Activated CD8-positive, alpha-beta T cell treated with anti-CD3 and anti-CD28 coated beads for 36 hours (primary cell): ENCODE results near the gene MCEE. TPM values are rescaled to one million over a fixed set of nuclear protein-coding genes. Genes with fewer than 3 reads are reported as not detected.
A peak's percentile ranks its signal among the peaks of the same experiment; 100 is the strongest.

Experiments
- ATAC-seq: fragments of 200-7000 bp; cut with Tn5 transposase; one replicate; pipeline ENCODE4 v1.10.0; 2021; ENCODE audit warnings: mild to moderate bottlenecking, moderate library complexity
- CTCF ChIA-PET: fragments of 350-600 bp; sonication (Branson Sonifier 250); formaldehyde crosslinking; loops from one replicate; lab custom pipeline; 2021; ENCODE audit warnings: antibody characterized with exemption; lab: Charles Lee
- POLR2A ChIA-PET: fragments of 350-600 bp; sonication (Branson Sonifier 250); formaldehyde crosslinking; loops from one replicate; lab custom pipeline; 2021; ENCODE audit warnings: antibody characterized with exemption; lab: Charles Lee
- DNase-seq: peaks from one replicate; pipeline ENCODE4 v3.0.0-alpha.2; 2020
- H3K27ac Mint-ChIP-seq: one replicate; pipeline ENCODE4 v1.8.0; 2021; ENCODE audit warnings: mild to moderate bottlenecking, mixed read lengths
- H3K27me3 Mint-ChIP-seq: one replicate; pipeline ENCODE4 v1.8.0; 2021; ENCODE audit warnings: mixed read lengths
- H3K36me3 Mint-ChIP-seq: one replicate; pipeline ENCODE4 v1.8.0; 2021; ENCODE audit warnings: low read depth, mixed read lengths
- H3K4me1 Mint-ChIP-seq: one replicate; pipeline ENCODE4 v1.8.0; 2021; ENCODE audit warnings: low read depth, mixed read lengths
- H3K4me3 Mint-ChIP-seq: one replicate; pipeline ENCODE4 v1.8.0; 2021; ENCODE audit warnings: mild to moderate bottlenecking, moderate library complexity, mixed read lengths
- H3K9me3 Mint-ChIP-seq: one replicate; pipeline ENCODE4 v1.8.0; 2021; ENCODE audit warnings: mixed read lengths
- intact Hi-C: fragments of 100-400 bp; cut with micrococcal nuclease; formaldehyde crosslinking; loops from one replicate; pipeline ENCODE4 v1.10.0; 2022
- total RNA-seq, 2 experiments: library from RNA; stranded (reverse); gene quantifications; one replicate each; pipeline ENCODE4 v1.2.3, GENCODE V29; 2021
- TF ChIP-seq, protein P1 (sequence below): fragments of 200-600 bp; IDR thresholded peaks from one replicate; pipeline ENCODE4 v1.8.0; 2022; ENCODE audit warnings: antibody characterized with exemption, mild to moderate bottlenecking

Gene MCEE
- total RNA-seq, 2 experiments from 2014 or later: 13.8 to 14.0 TPM

DNA sequence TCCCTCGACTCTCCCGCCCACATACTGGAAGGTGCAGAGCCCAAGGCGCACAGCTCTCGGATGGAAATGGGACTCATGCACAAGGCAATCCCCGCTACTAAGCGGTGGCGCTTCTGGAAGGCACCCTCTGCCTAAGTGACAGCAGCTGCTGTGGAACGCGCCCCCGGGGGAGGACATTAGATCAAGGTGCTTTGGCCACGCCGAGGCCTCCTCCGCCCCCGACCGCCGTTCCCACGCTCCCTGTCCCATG is 202 bp downstream of the MCEE start:
- H3K4me3 Mint-ChIP-seq: no peak overlapping the region
- no peaks in the 10 kb centered on the region for H3K27me3 Mint-ChIP-seq
- POLR2A ChIA-PET: interaction anchor here (0.7 to 3.3 kb wide), 9 partner anchors 11 to 326 kb away, joined by 3 to 21 read pairs (median 5); partner anchors contain the start of gene NAGK
- intact Hi-C loops: loop anchor here (1.0 kb wide), 1 partner anchor 62 kb away; the partner anchor contains the start of gene NAGK
- no peaks in the 10 kb centered on the region for H3K9me3 Mint-ChIP-seq
- DNase-seq: no peak
- H3K36me3 Mint-ChIP-seq: peaks cover 12% of the 10 kb centered on the region
- no peak overlapping the region for H3K27ac Mint-ChIP-seq
- CTCF ChIA-PET: interaction anchor here (0.8 to 2.5 kb wide), 5 partner anchors 8 to 202 kb away, joined by 3 to 15 read pairs (median 8); partner anchors contain the start of genes NAGK and ZNF638
- TF ChIP-seq, protein P1, sequence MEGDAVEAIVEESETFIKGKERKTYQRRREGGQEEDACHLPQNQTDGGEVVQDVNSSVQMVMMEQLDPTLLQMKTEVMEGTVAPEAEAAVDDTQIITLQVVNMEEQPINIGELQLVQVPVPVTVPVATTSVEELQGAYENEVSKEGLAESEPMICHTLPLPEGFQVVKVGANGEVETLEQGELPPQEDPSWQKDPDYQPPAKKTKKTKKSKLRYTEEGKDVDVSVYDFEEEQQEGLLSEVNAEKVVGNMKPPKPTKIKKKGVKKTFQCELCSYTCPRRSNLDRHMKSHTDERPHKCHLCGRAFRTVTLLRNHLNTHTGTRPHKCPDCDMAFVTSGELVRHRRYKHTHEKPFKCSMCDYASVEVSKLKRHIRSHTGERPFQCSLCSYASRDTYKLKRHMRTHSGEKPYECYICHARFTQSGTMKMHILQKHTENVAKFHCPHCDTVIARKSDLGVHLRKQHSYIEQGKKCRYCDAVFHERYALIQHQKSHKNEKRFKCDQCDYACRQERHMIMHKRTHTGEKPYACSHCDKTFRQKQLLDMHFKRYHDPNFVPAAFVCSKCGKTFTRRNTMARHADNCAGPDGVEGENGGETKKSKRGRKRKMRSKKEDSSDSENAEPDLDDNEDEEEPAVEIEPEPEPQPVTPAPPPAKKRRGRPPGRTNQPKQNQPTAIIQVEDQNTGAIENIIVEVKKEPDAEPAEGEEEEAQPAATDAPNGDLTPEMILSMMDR: no peak
- H3K4me1 Mint-ChIP-seq: peaks cover 14% of the 10 kb centered on the region
- peak; percentile 44 for ATAC-seq

DNA sequence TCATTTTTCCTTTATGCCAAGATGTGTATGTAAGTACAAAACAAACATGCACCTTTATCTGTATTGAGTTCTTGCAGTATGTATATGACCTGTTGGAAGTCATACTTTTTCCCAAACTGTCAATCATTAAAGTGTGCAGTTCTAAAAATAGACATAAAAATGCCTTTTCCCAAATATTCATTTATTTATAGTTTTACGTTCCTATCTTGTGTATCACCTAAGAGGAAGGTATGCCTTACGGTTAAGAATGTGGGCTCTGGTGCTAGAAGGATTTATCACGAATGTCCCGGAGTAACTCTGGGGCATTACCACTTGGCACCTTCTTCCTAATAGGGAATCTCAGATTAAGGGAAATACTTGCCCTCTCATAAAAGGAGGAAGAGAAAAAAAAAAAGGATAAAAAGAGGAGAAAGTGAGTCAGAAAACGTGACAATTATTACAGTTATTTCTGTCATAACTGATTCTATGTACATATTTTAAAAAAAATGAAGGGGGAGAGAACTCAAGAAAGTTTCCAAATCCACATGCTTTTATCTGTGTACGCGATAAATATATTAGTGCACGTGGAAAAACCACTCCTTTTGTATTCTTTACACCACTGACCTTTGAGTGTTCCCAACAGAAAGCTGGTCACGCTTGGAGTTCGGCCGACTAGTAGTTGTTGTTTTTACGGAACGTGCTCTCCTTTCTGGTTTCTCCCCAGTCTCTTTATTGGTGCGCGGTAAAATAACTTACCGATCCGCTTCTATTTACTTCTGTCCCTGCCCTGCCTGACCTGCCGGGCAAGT is 721 bp downstream of the MCEE start:
- DNase-seq: no peak
- no peak overlapping the region for H3K27ac Mint-ChIP-seq
- H3K9me3 Mint-ChIP-seq: no peaks in the 10 kb centered on the region
- no peak overlapping the region for H3K4me3 Mint-ChIP-seq
- H3K4me1 Mint-ChIP-seq: peaks cover 14% of the 10 kb centered on the region
- ChIA-PET CTCF (interaction anchor here (0.8 to 2.5 kb wide), 5 partner anchors 8 to 202 kb away, joined by 3 to 15 read pairs (median 8); partner anchors contain the start of genes NAGK and ZNF638), POLR2A (interaction anchor here (0.7 to 3.3 kb wide), 9 partner anchors 10 to 326 kb away, joined by 3 to 21 read pairs (median 5); partner anchors contain the start of gene NAGK)
- TF ChIP-seq, protein P1: no peak
- intact Hi-C loops: no loop called here
- H3K27me3 Mint-ChIP-seq: no peaks in the 10 kb centered on the region
- no peak for ATAC-seq
- peaks cover 11% of the 10 kb centered on the region for H3K36me3 Mint-ChIP-seq

DNA sequence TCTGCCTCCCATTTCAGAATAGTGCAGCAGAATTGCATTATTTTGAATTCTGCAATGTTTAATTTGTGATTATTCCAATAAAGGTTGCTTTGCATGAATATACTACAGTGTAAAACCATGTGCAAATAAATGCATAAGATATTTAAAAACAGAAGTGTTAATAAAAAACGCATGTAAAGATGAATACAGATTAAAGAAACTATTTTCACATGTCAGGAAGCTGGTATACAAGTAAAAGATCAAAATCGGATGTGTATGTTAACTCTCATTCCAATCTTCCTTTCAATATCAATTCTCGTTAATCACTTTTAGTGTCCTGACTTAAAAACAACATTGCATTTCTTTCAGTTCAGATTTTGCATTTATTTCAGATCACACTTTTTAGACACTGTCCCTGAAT is 3.1 kb downstream of the MCEE start:
- Mint-ChIP-seq H3K36me3 (peaks cover 18% of the 10 kb centered on the region), H3K4me3 (no peak overlapping the region), H3K4me1 (peaks cover 15% of the 10 kb centered on the region), H3K9me3 (no peaks in the 10 kb centered on the region), H3K27ac (no peak overlapping the region), H3K27me3 (no peaks in the 10 kb centered on the region)
- POLR2A ChIA-PET: interaction anchor here (0.6 kb wide), 1 partner anchor 228 kb away, joined by 3 read pairs; no protein-coding TSS in a partner anchor
- no peak for ATAC-seq
- TF ChIP-seq, protein P1: no peak
- CTCF ChIA-PET: interaction anchor here (0.8 to 1.2 kb wide), 4 partner anchors 11 to 77 kb away, joined by 3 to 6 read pairs (median 4); no protein-coding TSS in a partner anchor
- intact Hi-C loops: no loop called here
- DNase-seq: no peak

DNA sequence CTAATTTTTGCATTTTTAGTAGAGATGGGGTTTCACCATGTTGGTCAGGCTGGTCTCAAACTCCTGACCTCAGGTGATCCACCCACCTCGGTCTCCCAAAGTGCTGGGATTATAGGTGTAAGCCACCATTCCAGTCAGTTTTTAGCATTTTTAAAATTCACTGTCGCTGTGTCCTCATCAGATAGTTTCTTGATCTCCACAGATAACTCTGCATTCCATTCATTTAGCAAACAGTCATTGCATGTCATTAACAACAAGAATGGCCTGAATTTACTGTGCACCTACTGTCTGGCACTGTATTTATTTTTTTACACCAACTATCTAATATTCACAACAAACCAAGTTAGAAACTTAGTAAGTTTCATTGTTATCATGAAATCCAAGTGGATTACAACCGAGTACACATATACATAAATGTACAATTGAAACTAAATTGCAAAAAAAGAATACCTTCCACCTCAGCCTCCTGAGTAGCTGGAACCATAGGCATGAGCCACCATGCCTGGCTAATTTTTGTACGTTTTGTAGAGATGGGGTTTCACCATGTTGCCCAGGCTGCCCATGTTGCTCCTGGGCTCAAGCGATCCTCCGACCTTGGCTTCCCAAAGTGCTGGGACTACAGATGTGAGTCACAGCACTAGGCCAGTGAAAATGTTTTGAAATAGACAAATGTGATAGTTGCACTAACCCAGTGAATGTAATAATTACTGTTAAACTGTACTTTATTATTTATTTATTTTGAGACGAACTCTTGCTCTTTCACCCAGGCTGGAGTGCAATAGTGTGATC is 4.3 kb downstream of the MCEE start:
- Mint-ChIP-seq H3K9me3 (no peaks in the 10 kb centered on the region), H3K4me1 (peaks cover 15% of the 10 kb centered on the region), H3K36me3 (peaks cover 20% of the 10 kb centered on the region), H3K27ac (no peak overlapping the region), H3K4me3 (no peak overlapping the region), H3K27me3 (no peaks in the 10 kb centered on the region)
- DNase-seq: no peak
- intact Hi-C loops: no loop called here
- TF ChIP-seq, protein P1: no peak
- CTCF ChIA-PET: interaction anchor here (0.8 to 1.0 kb wide), 4 partner anchors 10 to 76 kb away, joined by 3 to 6 read pairs (median 4); no protein-coding TSS in a partner anchor
- POLR2A ChIA-PET: no interaction called here
- ATAC-seq: no peak
